ENCODE results near the gene S100G.

S100G gene

DNA sequence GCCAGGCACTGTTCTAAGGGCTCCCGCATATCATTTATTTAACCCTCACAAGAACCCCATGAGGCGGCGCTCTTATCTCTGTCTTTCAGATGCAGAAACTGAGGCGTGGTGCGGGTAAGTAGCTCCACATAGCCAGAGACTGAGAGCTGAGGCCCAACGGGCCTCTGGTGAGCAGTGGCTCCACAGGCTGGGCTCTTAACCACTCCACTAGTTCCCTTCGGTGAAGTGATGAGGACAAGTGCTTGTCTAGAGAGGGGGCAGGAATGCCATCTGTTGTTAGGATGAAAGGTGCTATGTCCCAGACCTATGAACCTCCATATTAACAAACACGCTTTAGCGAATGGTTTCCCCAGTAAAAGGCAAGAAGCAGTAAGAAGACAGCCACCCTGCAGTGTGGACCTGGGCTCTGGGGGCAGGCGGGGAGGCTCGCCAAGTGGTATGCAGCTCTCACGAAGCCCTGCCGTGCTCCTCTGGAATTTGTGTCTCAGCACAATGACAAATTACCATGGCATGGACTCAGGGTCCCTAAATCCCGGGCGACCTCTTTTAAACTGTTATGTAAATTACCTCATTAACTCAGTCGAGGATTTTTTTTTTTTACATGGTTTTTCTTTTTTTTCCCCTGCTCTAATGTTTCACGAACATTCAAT is 20.9 kb upstream of the S100G start:
- H4K20me1 ChIP-seq (ENCODE audit: insufficient read depth, low read length) = no peaks in the 10 kb centered on the region
- H3K79me2 ChIP-seq (ENCODE audit: low read length) = no peaks in the 10 kb centered on the region
- H3K4me3 ChIP-seq (ENCODE audit: low read length) = no peak overlapping the region
- H3K36me3 ChIP-seq (replicated peaks; ENCODE audit: low read depth, low read length) = no peaks in the 10 kb centered on the region
- H2AFZ ChIP-seq (ENCODE audit: low read depth, low read length) = no peak overlapping the region
- TF ChIP-seq CTCF (IDR thresholded peaks at IDR 0.05; ENCODE audit: low read depth, low read length) = no peak
- TF ChIP-seq EZH2phosphoT487 (IDR thresholded peaks at IDR 0.05; ENCODE audit: low read depth) = no peak
- H3K9ac ChIP-seq (ENCODE audit: low read length) = no peak overlapping the region
- no peaks in the 10 kb centered on the region for H3K27me3 ChIP-seq (ENCODE audit: low read depth, low read length)
- H3K4me1 ChIP-seq (ENCODE audit: low read length) = no peaks in the 10 kb centered on the region
- H3K4me2 ChIP-seq (ENCODE audit: low read length) = no peak overlapping the region
- no peaks in the 10 kb centered on the region for H3K9me3 ChIP-seq (ENCODE audit: insufficient read depth, low read length)
- H3K27ac ChIP-seq (ENCODE audit: low read length) = no peak overlapping the region

DNA sequence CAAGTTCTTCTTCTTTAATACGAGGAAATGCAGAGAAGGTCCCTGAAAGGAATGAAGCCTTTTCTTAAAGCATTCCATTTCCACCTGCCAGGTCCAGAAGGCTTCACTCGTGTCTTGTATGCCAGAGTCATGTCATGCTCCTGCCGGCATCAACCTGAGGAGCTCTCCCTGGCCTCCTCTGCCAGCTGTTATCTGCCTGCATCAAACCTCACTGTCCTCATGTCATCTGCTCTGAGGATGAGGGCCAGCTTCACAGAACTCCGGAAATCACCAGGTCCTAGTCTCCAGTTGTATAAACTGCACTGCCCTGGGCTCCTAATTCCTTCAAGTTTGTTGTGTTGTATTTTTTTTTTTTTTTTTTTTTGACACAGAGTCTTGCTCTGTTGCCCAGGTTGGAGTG is 20.0 kb upstream of the S100G start:
- Histone ChIP-seq H3K4me3 (ENCODE audit: low read length) (no peak overlapping the region), H3K9me3 (ENCODE audit: insufficient read depth, low read length) (no peaks in the 10 kb centered on the region), H3K79me2 (ENCODE audit: low read length) (no peaks in the 10 kb centered on the region), H3K4me2 (ENCODE audit: low read length) (no peak overlapping the region), H2AFZ (ENCODE audit: low read depth, low read length) (no peak overlapping the region), H4K20me1 (ENCODE audit: insufficient read depth, low read length) (no peaks in the 10 kb centered on the region), H3K4me1 (ENCODE audit: low read length) (no peaks in the 10 kb centered on the region), H3K27me3 (ENCODE audit: low read depth, low read length) (no peaks in the 10 kb centered on the region), H3K9ac (ENCODE audit: low read length) (no peak overlapping the region), H3K27ac (ENCODE audit: low read length) (no peak overlapping the region), H3K36me3 (replicated peaks; ENCODE audit: low read depth, low read length) (no peaks in the 10 kb centered on the region)
- TF ChIP-seq EZH2phosphoT487 (IDR thresholded peaks at IDR 0.05; ENCODE audit: low read depth) (no peak), CTCF (IDR thresholded peaks at IDR 0.05; ENCODE audit: low read depth, low read length) (no peak)

DNA sequence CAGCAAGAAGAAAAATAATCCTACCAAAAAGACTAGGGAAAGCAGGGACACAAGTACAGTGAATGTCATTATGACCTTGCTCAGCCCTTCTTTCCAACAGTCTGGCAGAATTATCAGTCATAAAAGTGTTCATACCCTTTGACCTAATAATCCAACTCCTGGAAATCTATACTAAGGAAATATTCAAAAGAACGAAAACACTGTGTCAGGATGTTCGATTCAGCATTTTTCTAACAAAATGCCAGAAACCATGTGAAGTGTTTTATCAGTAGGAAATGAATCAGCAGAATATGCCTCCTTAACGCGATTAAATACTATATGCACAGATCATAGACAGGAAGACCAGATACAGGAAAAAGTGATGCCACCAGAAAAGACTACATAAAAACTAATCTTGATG is 16.2 kb upstream of the S100G start:
- no peak overlapping the region for H3K4me3 ChIP-seq (ENCODE audit: low read length)
- no peak overlapping the region for H2AFZ ChIP-seq (ENCODE audit: low read depth, low read length)
- H3K27me3 ChIP-seq (ENCODE audit: low read depth, low read length) = no peaks in the 10 kb centered on the region
- H3K4me1 ChIP-seq (ENCODE audit: low read length) = no peaks in the 10 kb centered on the region
- H4K20me1 ChIP-seq (ENCODE audit: insufficient read depth, low read length) = no peaks in the 10 kb centered on the region
- no peak overlapping the region for H3K9ac ChIP-seq (ENCODE audit: low read length)
- H3K79me2 ChIP-seq (ENCODE audit: low read length) = no peaks in the 10 kb centered on the region
- TF ChIP-seq CTCF (IDR thresholded peaks at IDR 0.05; ENCODE audit: low read depth, low read length) (no peak), EZH2phosphoT487 (IDR thresholded peaks at IDR 0.05; ENCODE audit: low read depth) (no peak)
- no peaks in the 10 kb centered on the region for H3K9me3 ChIP-seq (ENCODE audit: insufficient read depth, low read length)
- H3K27ac ChIP-seq (ENCODE audit: low read length) = no peak overlapping the region
- no peaks in the 10 kb centered on the region for H3K36me3 ChIP-seq (replicated peaks; ENCODE audit: low read depth, low read length)
- H3K4me2 ChIP-seq (ENCODE audit: low read length) = no peak overlapping the region

- H3K4me2 ChIP-seq (ENCODE audit: low read length) = no peak overlapping the region
- H3K27ac ChIP-seq (ENCODE audit: low read length) = no peak overlapping the region
- H3K4me1 ChIP-seq (ENCODE audit: low read length) = no peaks in the 10 kb centered on the region
- H2AFZ ChIP-seq (ENCODE audit: low read depth, low read length) = no peak overlapping the region
- H3K9ac ChIP-seq (ENCODE audit: low read length) = no peak overlapping the region
- no peaks in the 10 kb centered on the region for H3K27me3 ChIP-seq (ENCODE audit: low read depth, low read length)
- H3K4me3 ChIP-seq (ENCODE audit: low read length) = no peak overlapping the region
- H3K79me2 ChIP-seq (ENCODE audit: low read length) = no peaks in the 10 kb centered on the region
- no peaks in the 10 kb centered on the region for H3K36me3 ChIP-seq (replicated peaks; ENCODE audit: low read depth, low read length)
- no peaks in the 10 kb centered on the region for H4K20me1 ChIP-seq (ENCODE audit: insufficient read depth, low read length)
- no peaks in the 10 kb centered on the region for H3K9me3 ChIP-seq (ENCODE audit: insufficient read depth, low read length)
- TF ChIP-seq EZH2phosphoT487 (IDR thresholded peaks at IDR 0.05; ENCODE audit: low read depth) = no peak
- TF ChIP-seq CTCF (IDR thresholded peaks at IDR 0.05; ENCODE audit: low read depth, low read length) = no peak
Observed at GRCh38 chrX:16635040-16635439, 14.9 kb upstream of the S100G start.
